Endometrial microvascular endothelial cells (primary cell): ENCODE measurements around the gene HOXB3. TPM values are rescaled to one million over a fixed set of nuclear protein-coding genes. Genes with fewer than 3 reads are reported as not detected.

Source experiments
- in situ Hi-C: cut with HindIII; loops from 2 replicates; pipeline ENCODE4 v1.10.0; 2017; ENCODE audit warnings: low sequenced_read_pairs, low pct_unique_long_range_greater_than_20kb; ENCODE audit errors: inconsistent ontology term
- total RNA-seq: library from RNA; depleted of rRNA; stranded (reverse); fragments of >200 nt; gene quantifications from one replicate; pipeline ENCODE4 v1.2.3, GENCODE V29; 2015; ENCODE audit errors: inconsistent ontology term

Gene HOXB3
- total RNA-seq, 1 donor from 2014 or later: 5.7 TPM

- in situ Hi-C loops: no loop called here
Measured at GRCh38 chr17:48565022-48565554, 25.0 kb downstream of the HOXB3 start.

GRCh38 chr17:48564188-48565021 is 25.6 kb downstream of the HOXB3 start:
- in situ Hi-C loops: no loop called here

GRCh38 chr17:48563867-48564187 is 26.2 kb downstream of the HOXB3 start:
- in situ Hi-C loops: no loop called here

GRCh38 chr17:48563385-48563838 is 26.6 kb downstream of the HOXB3 start:
- in situ Hi-C loops: no loop called here

- in situ Hi-C loops: no loop called here
Measured at GRCh38 chr17:48562934-48563333, 27.1 kb downstream of the HOXB3 start.

- in situ Hi-C loops: no loop called here
Measured at GRCh38 chr17:48561884-48562810, 27.9 kb downstream of the HOXB3 start.

- in situ Hi-C loops: no loop called here
Measured at GRCh38 chr17:48559840-48560817, 29.9 kb downstream of the HOXB3 start.

- in situ Hi-C loops: no loop called here
Measured at GRCh38 chr17:48559122-48559839, 30.8 kb downstream of the HOXB3 start.

- in situ Hi-C loops: no loop called here
Measured at GRCh38 chr17:48558831-48559121, 31.3 kb downstream of the HOXB3 start.

- in situ Hi-C loops: no loop called here
Measured at GRCh38 chr17:48558057-48558830, 31.8 kb downstream of the HOXB3 start.

- in situ Hi-C loops: no loop called here
Measured at GRCh38 chr17:48556576-48557401, 33.3 kb downstream of the HOXB3 start.

GRCh38 chr17:48556229-48556575 is 33.8 kb downstream of the HOXB3 start:
- in situ Hi-C loops: no loop called here

- in situ Hi-C loops: no loop called here
Measured at GRCh38 chr17:48555258-48556228, 34.5 kb downstream of the HOXB3 start.

GRCh38 chr17:48554412-48555257 is 35.4 kb downstream of the HOXB3 start:
- in situ Hi-C loops: no loop called here

GRCh38 chr17:48553826-48554225 is 36.2 kb downstream of the HOXB3 start:
- in situ Hi-C loops: no loop called here
